OCI-LY3 (cell line): ENCODE results near the gene TP53INP2.

ENCODE experiments used
- EZH2phosphoT487 ChIP-seq: fragments of 200-600 bp; shearing (Covaris generic); IDR thresholded peaks from 2 replicates; pipeline ENCODE4 v1.6.1; 2018; ENCODE audit warnings: antibody characterized with exemption, mixed run types, low read depth
- TF ChIP-seq, protein P1 (sequence below): fragments of 200-600, 300-600 bp; sonication (generic); IDR thresholded peaks from 2 replicates; pipeline ENCODE4 v1.5.1; 2014; ENCODE audit warnings: antibody characterized with exemption, low read length, low read depth

DNA sequence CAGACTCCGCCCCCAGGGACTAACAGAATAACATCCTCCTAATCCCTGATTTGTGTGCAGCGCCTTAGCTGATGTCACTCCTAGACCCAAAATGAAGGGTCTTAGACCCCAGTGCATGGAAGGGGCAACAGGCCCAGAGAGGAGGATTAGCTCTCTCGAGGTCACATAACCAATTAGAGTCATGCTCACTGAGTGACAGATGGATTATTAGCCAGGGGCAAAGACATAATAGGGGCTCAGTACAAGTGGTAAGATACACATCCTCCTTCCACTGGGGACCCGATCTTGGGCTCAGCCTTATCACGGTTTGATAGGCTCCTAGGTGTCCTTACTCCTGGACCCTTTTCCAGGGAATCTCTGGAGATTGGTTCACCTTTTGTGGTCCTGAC is 858 bp downstream of the TP53INP2 start:
- TF ChIP-seq, protein P1, sequence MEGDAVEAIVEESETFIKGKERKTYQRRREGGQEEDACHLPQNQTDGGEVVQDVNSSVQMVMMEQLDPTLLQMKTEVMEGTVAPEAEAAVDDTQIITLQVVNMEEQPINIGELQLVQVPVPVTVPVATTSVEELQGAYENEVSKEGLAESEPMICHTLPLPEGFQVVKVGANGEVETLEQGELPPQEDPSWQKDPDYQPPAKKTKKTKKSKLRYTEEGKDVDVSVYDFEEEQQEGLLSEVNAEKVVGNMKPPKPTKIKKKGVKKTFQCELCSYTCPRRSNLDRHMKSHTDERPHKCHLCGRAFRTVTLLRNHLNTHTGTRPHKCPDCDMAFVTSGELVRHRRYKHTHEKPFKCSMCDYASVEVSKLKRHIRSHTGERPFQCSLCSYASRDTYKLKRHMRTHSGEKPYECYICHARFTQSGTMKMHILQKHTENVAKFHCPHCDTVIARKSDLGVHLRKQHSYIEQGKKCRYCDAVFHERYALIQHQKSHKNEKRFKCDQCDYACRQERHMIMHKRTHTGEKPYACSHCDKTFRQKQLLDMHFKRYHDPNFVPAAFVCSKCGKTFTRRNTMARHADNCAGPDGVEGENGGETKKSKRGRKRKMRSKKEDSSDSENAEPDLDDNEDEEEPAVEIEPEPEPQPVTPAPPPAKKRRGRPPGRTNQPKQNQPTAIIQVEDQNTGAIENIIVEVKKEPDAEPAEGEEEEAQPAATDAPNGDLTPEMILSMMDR, result no peak
- TF ChIP-seq EZH2phosphoT487, result no peak
